OCI-LY1 (cell line): ENCODE measurements around the gene KLHL33.

Source experiments
- H2AFZ ChIP-seq: fragments of 200-600 bp; sonication (generic), shearing (Covaris generic); 2 replicates; pipeline ENCODE4 v1.6.0; 2014; ENCODE audit warnings: antibody characterized with exemption, mild to moderate bottlenecking, low read length
- H3F3A ChIP-seq: fragments of 200-600 bp; sonication (generic), shearing (Covaris generic); 2 replicates; pipeline ENCODE4 v1.6.0; 2014; ENCODE audit warnings: mild to moderate bottlenecking, antibody characterized with exemption, low read length, moderate library complexity; ENCODE audit not compliant: insufficient read depth
- H3K27ac ChIP-seq: fragments of 200-600 bp; sonication (generic); 2 replicates; pipeline ENCODE4 v1.5.1; 2014; ENCODE audit warnings: low read length, mixed run types, mild to moderate bottlenecking, low read depth; ENCODE audit not compliant: poor library complexity, severe bottlenecking
- H3K27me3 ChIP-seq: fragments of 200-600 bp; sonication (generic); 2 replicates; pipeline ENCODE4 v1.6.0; 2014; ENCODE audit warnings: antibody characterized with exemption, mild to moderate bottlenecking, low read length, moderate library complexity; ENCODE audit not compliant: insufficient read depth
- H3K36me3 ChIP-seq: fragments of 200-600 bp; sonication (generic); 2 replicates; pipeline ENCODE4 v1.6.1; 2014; ENCODE audit warnings: mild to moderate bottlenecking, antibody characterized with exemption, low read length, moderate library complexity, mixed read lengths; ENCODE audit not compliant: insufficient read depth
- H3K4me1 ChIP-seq: fragments of 200-600 bp; sonication (generic); 2 replicates; pipeline ENCODE4 v1.5.1; 2014; ENCODE audit warnings: mild to moderate bottlenecking, low read length, moderate library complexity; ENCODE audit not compliant: insufficient read depth, severe bottlenecking
- H3K4me2 ChIP-seq: fragments of 200-600 bp; sonication (generic), shearing (Covaris generic); 2 replicates; pipeline ENCODE4 v1.6.1; 2014; ENCODE audit warnings: low read length
- H3K4me3 ChIP-seq: fragments of 200-600 bp; sonication (generic); 2 replicates; pipeline ENCODE4 v1.5.1; 2014; ENCODE audit warnings: low read length, low read depth, mild to moderate bottlenecking, mixed read lengths; ENCODE audit not compliant: poor library complexity, severe bottlenecking
- H3K79me2 ChIP-seq: fragments of 200-600 bp; shearing (Covaris generic); 2 replicates; pipeline ENCODE4 v1.6.1; 2016; ENCODE audit warnings: mixed run types, low read length, mixed read lengths; ENCODE audit not compliant: insufficient read depth
- H3K9ac ChIP-seq: fragments of 200-600 bp; sonication (generic), shearing (Covaris generic); 2 replicates; pipeline ENCODE4 v1.6.1; 2014; ENCODE audit warnings: mild to moderate bottlenecking, low read length, mixed read lengths
- H3K9me2 ChIP-seq: fragments of 200-600 bp; sonication (generic), shearing (Covaris generic); 2 replicates; pipeline ENCODE4 v1.6.1; 2014; ENCODE audit warnings: low read depth, mild to moderate bottlenecking, low read length, mixed read lengths
- H3K9me3 ChIP-seq: fragments of 200-600 bp; shearing (Covaris generic); 2 replicates; pipeline ENCODE4 v1.6.1; 2014; ENCODE audit warnings: low read length, mixed read lengths
- H4K20me1 ChIP-seq: fragments of 200-600 bp; sonication (generic), shearing (Covaris generic); 2 replicates; pipeline ENCODE4 v1.6.0; 2016; ENCODE audit warnings: mild to moderate bottlenecking, low read length; ENCODE audit not compliant: insufficient read depth
- EZH2 ChIP-seq: fragments of 200-600 bp; sonication (generic), shearing (Covaris generic); IDR thresholded peaks from 2 replicates; pipeline ENCODE4 v1.8.0; 2017; ENCODE audit warnings: borderline replicate concordance, mixed run types, mild to moderate bottlenecking, antibody characterized with exemption, low read length, moderate library complexity, mixed read lengths
- TF ChIP-seq, protein P1 (sequence below): fragments of 200-600 bp; sonication (generic), shearing (Covaris generic); IDR thresholded peaks from 2 replicates; pipeline ENCODE4 v1.5.1; 2017; ENCODE audit warnings: mild to moderate bottlenecking, antibody characterized with exemption, low read length, moderate library complexity, mixed read lengths

The KLHL33 gene

GRCh38 chr14:20458031-20458789 is 22.2 kb upstream of the KLHL33 start:
- H4K20me1 ChIP-seq: no peaks in the 10 kb centered on the region
- no peak overlapping the region for H3K9ac ChIP-seq
- H3K4me2 ChIP-seq: no peak overlapping the region
- H3K4me3 ChIP-seq: no peak overlapping the region
- H3K27me3 ChIP-seq: no peaks in the 10 kb centered on the region
- no peaks in the 10 kb centered on the region for H3K9me3 ChIP-seq
- no peaks in the 10 kb centered on the region for H3F3A ChIP-seq
- no peaks in the 10 kb centered on the region for H3K9me2 ChIP-seq
- H3K79me2 ChIP-seq: peaks cover 22% of the 10 kb centered on the region
- H3K27ac ChIP-seq: no peak overlapping the region
- H2AFZ ChIP-seq: no peak overlapping the region
- H3K36me3 ChIP-seq: peaks cover 44% of the 10 kb centered on the region
- TF ChIP-seq, protein P1, sequence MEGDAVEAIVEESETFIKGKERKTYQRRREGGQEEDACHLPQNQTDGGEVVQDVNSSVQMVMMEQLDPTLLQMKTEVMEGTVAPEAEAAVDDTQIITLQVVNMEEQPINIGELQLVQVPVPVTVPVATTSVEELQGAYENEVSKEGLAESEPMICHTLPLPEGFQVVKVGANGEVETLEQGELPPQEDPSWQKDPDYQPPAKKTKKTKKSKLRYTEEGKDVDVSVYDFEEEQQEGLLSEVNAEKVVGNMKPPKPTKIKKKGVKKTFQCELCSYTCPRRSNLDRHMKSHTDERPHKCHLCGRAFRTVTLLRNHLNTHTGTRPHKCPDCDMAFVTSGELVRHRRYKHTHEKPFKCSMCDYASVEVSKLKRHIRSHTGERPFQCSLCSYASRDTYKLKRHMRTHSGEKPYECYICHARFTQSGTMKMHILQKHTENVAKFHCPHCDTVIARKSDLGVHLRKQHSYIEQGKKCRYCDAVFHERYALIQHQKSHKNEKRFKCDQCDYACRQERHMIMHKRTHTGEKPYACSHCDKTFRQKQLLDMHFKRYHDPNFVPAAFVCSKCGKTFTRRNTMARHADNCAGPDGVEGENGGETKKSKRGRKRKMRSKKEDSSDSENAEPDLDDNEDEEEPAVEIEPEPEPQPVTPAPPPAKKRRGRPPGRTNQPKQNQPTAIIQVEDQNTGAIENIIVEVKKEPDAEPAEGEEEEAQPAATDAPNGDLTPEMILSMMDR: no peak
- no peak for TF ChIP-seq EZH2
- H3K4me1 ChIP-seq: peaks cover 41% of the 10 kb centered on the region

GRCh38 chr14:20456971-20457370 is 21.0 kb upstream of the KLHL33 start:
- no peak overlapping the region for H2AFZ ChIP-seq
- no peak overlapping the region for H3K4me2 ChIP-seq
- no peak overlapping the region for H3K4me3 ChIP-seq
- peaks cover 22% of the 10 kb centered on the region for H3K79me2 ChIP-seq
- H3K27ac ChIP-seq: no peak overlapping the region
- TF ChIP-seq, protein P1: no peak
- TF ChIP-seq EZH2: no peak
- no peak overlapping the region; the same call in 1 of the 2 replicates for H3K9ac ChIP-seq
- H3K9me3 ChIP-seq: no peaks in the 10 kb centered on the region
- H3K27me3 ChIP-seq: no peaks in the 10 kb centered on the region
- peaks cover 39% of the 10 kb centered on the region for H3K4me1 ChIP-seq
- H3K9me2 ChIP-seq: no peaks in the 10 kb centered on the region
- peaks cover 50% of the 10 kb centered on the region for H3K36me3 ChIP-seq
- no peaks in the 10 kb centered on the region for H4K20me1 ChIP-seq
- no peaks in the 10 kb centered on the region for H3F3A ChIP-seq

DNA sequence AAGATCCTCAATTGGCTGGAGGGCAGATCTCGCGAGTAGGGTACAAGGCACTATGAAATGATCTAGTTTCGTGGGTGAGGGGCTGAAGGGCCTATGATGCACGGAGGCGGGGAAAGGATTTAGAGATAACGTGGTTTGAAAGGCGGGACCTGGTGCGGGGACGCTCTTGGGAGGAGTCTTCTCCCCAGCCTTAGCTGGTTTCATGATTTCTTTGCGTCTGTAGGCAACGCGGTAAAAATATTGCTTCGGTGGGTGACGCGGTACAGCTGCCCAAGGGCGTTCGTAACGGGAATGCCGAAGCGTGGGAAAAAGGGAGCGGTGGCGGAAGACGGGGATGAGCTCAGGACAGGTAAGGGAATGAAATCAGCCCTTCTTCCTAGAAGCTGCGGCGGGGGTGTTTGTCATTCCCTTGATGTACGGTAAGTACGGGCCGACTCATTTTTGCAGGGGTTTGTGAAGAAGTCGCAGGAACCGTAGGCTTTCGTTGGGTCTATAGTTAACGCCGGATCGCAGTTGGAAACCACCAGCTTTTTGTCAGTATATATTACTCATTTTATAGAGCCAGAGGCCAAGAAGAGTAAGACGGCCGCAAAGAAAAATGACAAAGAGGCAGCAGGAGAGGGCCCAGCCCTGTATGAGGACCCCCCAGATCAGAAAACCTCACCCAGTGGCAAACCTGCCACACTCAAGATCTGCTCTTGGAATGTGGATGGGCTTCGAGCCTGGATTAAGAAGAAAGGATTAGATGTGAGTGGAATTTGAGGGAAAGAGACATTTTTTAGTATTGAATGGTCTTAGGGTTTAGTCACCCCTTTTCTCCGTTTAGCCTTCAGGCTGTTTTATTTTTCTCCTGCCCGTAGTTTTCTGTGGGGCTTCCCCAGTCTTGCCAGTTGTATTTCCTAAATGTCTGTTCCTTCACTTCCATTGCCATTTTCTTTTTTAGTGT is 19.7 kb upstream of the KLHL33 start:
- Histone ChIP-seq H3K4me1 (peaks cover 35% of the 10 kb centered on the region), H3K9me3 (no peaks in the 10 kb centered on the region), H3K27ac (peak overlapping the region; percentile 82), H3F3A (no peaks in the 10 kb centered on the region), H3K9ac (peak overlapping the region; percentile 95), H4K20me1 (no peaks in the 10 kb centered on the region), H2AFZ (no peak overlapping the region), H3K79me2 (peaks cover 22% of the 10 kb centered on the region), H3K36me3 (peaks cover 60% of the 10 kb centered on the region), H3K27me3 (no peaks in the 10 kb centered on the region), H3K4me3 (peak overlapping the region; percentile 72), H3K9me2 (no peaks in the 10 kb centered on the region), H3K4me2 (peak overlapping the region; percentile 85)
- TF ChIP-seq, protein P1: no peak
- no peak for TF ChIP-seq EZH2
